ENCODE measurements around the gene ALK.

ALK gene

DNA sequence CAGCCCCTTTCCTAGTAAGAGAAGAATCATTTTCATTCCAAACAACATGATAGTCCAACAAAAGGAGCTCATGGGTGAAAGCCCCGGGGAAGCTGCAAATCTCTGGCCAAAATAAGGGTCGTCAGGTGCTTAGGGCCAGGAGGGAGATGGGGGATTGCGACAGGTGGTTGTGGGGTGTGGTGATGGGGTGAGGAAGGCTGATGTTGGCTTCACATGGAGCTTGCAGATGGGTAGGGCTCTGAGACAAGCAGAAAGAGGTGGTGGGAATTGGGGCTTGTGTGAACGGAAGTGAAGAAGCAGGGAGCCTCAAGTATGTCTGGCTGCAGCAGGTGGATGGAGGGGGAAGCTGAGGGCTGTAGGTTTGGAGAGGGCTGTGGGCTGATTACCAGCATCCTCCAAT lies 680.0 kb downstream of the ALK start:
- TF ChIP-seq SIN3A (IDR thresholded peaks at IDR 0.05; ENCODE audit: borderline replicate concordance, insufficient read depth, low read length) (no peak), TAF1 (IDR thresholded peaks at IDR 0.05; ENCODE audit: borderline replicate concordance, insufficient read depth, low read length) (no peak), POLR2AphosphoS5 (IDR thresholded peaks at IDR 0.05; ENCODE audit: low read depth, low read length) (no peak), FOXP2 (optimal IDR thresholded peaks at IDR 0.05; ENCODE audit: borderline replicate concordance, extremely low read depth, extremely low read length, insufficient read depth) (no peak)
- TF ChIP-seq, protein P1, sequence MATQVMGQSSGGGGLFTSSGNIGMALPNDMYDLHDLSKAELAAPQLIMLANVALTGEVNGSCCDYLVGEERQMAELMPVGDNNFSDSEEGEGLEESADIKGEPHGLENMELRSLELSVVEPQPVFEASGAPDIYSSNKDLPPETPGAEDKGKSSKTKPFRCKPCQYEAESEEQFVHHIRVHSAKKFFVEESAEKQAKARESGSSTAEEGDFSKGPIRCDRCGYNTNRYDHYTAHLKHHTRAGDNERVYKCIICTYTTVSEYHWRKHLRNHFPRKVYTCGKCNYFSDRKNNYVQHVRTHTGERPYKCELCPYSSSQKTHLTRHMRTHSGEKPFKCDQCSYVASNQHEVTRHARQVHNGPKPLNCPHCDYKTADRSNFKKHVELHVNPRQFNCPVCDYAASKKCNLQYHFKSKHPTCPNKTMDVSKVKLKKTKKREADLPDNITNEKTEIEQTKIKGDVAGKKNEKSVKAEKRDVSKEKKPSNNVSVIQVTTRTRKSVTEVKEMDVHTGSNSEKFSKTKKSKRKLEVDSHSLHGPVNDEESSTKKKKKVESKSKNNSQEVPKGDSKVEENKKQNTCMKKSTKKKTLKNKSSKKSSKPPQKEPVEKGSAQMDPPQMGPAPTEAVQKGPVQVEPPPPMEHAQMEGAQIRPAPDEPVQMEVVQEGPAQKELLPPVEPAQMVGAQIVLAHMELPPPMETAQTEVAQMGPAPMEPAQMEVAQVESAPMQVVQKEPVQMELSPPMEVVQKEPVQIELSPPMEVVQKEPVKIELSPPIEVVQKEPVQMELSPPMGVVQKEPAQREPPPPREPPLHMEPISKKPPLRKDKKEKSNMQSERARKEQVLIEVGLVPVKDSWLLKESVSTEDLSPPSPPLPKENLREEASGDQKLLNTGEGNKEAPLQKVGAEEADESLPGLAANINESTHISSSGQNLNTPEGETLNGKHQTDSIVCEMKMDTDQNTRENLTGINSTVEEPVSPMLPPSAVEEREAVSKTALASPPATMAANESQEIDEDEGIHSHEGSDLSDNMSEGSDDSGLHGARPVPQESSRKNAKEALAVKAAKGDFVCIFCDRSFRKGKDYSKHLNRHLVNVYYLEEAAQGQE (IDR thresholded peaks at IDR 0.05; ENCODE audit: insufficient read depth in 1 of 2, low read depth in 2 of 2, low read length in 2 of 2) = no peak

DNA sequence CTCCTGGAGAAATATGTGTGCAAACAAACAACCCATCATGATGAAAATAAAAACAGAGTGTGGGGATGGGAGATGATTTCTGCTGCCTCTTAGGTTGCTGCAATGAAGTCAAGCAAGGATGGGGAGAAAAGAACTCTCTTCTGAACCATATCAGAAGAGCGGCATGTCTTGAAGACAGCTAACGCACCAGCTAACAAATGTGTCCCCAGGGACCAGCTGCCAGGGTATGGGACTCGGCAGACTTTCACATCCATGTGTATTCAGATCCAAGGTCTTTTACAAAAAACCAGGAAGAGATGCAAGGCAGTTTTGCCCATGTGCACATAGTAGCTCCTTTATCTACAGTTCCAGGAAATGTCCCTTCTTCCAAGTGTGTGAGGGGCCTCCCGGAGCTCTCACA lies 680.8 kb downstream of the ALK start:
- TF ChIP-seq TAF1 (IDR thresholded peaks at IDR 0.05; ENCODE audit: borderline replicate concordance, insufficient read depth, low read length) (no peak), SIN3A (IDR thresholded peaks at IDR 0.05; ENCODE audit: borderline replicate concordance, insufficient read depth, low read length) (no peak), POLR2AphosphoS5 (IDR thresholded peaks at IDR 0.05; ENCODE audit: low read depth, low read length) (no peak), FOXP2 (optimal IDR thresholded peaks at IDR 0.05; ENCODE audit: borderline replicate concordance, extremely low read depth, extremely low read length, insufficient read depth) (no peak)
- TF ChIP-seq, protein P1 (IDR thresholded peaks at IDR 0.05; ENCODE audit: insufficient read depth in 1 of 2, low read depth in 2 of 2, low read length in 2 of 2) = no peak

GRCh38 chr2:29239209-29239960 lies 682.0 kb downstream of the ALK start:
- TF ChIP-seq POLR2AphosphoS5 (IDR thresholded peaks at IDR 0.05; ENCODE audit: low read depth, low read length) = no peak
- TF ChIP-seq TAF1 (IDR thresholded peaks at IDR 0.05; ENCODE audit: borderline replicate concordance, insufficient read depth, low read length) = no peak
- TF ChIP-seq, protein P1 (IDR thresholded peaks at IDR 0.05; ENCODE audit: insufficient read depth in 1 of 2, low read depth in 2 of 2, low read length in 2 of 2) = no peak
- no peak for TF ChIP-seq FOXP2 (optimal IDR thresholded peaks at IDR 0.05; ENCODE audit: borderline replicate concordance, extremely low read depth, extremely low read length, insufficient read depth)
- TF ChIP-seq SIN3A (IDR thresholded peaks at IDR 0.05; ENCODE audit: borderline replicate concordance, insufficient read depth, low read length) = no peak

- TF ChIP-seq SIN3A (IDR thresholded peaks at IDR 0.05; ENCODE audit: borderline replicate concordance, insufficient read depth, low read length) (no peak), FOXP2 (optimal IDR thresholded peaks at IDR 0.05; ENCODE audit: borderline replicate concordance, extremely low read depth, extremely low read length, insufficient read depth) (no peak), TAF1 (IDR thresholded peaks at IDR 0.05; ENCODE audit: borderline replicate concordance, insufficient read depth, low read length) (no peak), POLR2AphosphoS5 (IDR thresholded peaks at IDR 0.05; ENCODE audit: low read depth, low read length) (no peak)
- TF ChIP-seq, protein P1 (IDR thresholded peaks at IDR 0.05; ENCODE audit: insufficient read depth in 1 of 2, low read depth in 2 of 2, low read length in 2 of 2) = 0 out of 4 replicates have a peak, but pooled peaks of 1 of the 2 experiments have one; percentile 22
Measured at GRCh38 chr2:29238497-29238896, 682.9 kb downstream of the ALK start.
